Measurements from ENCODE around the gene RSPO4.

The RSPO4 gene

GRCh38 chr20:942611-943010 is 59.5 kb downstream of the RSPO4 start:
- H3K4me1 ChIP-seq (ENCODE audit: low read depth, poor library complexity, severe bottlenecking): no peaks in the 10 kb centered on the region
- no peaks in the 10 kb centered on the region for H3K27me3 ChIP-seq (ENCODE audit: insufficient read depth, low read depth)
- TF ChIP-seq, protein P1, sequence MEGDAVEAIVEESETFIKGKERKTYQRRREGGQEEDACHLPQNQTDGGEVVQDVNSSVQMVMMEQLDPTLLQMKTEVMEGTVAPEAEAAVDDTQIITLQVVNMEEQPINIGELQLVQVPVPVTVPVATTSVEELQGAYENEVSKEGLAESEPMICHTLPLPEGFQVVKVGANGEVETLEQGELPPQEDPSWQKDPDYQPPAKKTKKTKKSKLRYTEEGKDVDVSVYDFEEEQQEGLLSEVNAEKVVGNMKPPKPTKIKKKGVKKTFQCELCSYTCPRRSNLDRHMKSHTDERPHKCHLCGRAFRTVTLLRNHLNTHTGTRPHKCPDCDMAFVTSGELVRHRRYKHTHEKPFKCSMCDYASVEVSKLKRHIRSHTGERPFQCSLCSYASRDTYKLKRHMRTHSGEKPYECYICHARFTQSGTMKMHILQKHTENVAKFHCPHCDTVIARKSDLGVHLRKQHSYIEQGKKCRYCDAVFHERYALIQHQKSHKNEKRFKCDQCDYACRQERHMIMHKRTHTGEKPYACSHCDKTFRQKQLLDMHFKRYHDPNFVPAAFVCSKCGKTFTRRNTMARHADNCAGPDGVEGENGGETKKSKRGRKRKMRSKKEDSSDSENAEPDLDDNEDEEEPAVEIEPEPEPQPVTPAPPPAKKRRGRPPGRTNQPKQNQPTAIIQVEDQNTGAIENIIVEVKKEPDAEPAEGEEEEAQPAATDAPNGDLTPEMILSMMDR (conservative IDR thresholded peaks at IDR 0.05; ENCODE audit: low read depth, low read length): no peak
- H3K9ac ChIP-seq: no peak overlapping the region
- no peak overlapping the region for H3K27ac ChIP-seq
- no peak overlapping the region for H3K4me2 ChIP-seq
- H4K20me1 ChIP-seq (ENCODE audit: insufficient read depth): no peaks in the 10 kb centered on the region
- H2AFZ ChIP-seq (ENCODE audit: low read depth): no peak overlapping the region
- H3K36me3 ChIP-seq (ENCODE audit: insufficient read depth): no peaks in the 10 kb centered on the region
- H3K79me2 ChIP-seq (ENCODE audit: insufficient read depth, low read depth): no peaks in the 10 kb centered on the region
- no peak overlapping the region for H3K4me3 ChIP-seq (IDR thresholded peaks at IDR 0.05; ENCODE audit: insufficient read depth, low read depth, low read length)

DNA sequence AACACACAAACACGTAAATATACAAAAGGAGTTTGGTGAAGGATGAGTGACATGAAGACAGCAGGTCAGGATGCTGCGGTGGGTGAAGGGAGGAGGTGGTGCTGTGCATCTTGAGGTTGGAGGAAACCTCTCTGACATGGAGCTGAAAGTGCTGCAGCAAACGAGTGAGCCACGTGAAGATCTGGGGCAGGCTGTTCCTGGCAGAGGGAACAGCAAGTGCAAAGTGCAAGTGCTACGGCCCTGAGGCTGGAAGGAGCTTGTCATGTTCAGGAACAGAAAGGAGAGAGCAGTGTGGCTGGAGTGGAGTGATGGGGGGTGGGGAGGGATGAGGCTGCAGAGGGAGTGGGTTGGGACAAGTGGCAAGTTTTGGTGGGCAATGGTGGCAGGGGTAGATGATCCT is 61.2 kb downstream of the RSPO4 start:
- no peak overlapping the region for H2AFZ ChIP-seq (ENCODE audit: low read depth)

DNA sequence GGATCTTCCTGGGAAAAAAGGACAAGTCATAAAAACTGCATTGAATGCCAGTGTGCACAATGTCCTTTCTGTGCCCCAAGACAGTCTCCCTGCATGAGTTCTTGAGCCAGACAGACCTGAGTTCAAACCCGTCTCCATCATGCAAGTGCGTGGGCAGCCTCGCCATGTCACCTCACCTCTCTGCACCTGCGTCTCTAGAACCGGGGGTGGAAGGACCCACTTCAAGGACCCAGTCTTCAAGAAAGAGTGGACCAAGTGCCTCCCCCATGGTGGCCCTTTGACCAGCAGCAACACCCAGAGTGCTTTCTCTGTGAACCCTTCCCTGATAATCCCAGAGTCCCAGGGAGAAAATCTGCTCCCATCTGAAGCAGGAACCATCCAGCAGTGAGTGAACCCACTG is 62.5 kb downstream of the RSPO4 start:
- H2AFZ ChIP-seq (ENCODE audit: low read depth): no peak overlapping the region
- no peaks in the 10 kb centered on the region for H3K36me3 ChIP-seq (ENCODE audit: insufficient read depth)
- no peaks in the 10 kb centered on the region for H3K27me3 ChIP-seq (ENCODE audit: insufficient read depth, low read depth)

More for the DNA sequence above, 61.2 kb downstream of the RSPO4 start:
- no peaks in the 10 kb centered on the region for H3K27me3 ChIP-seq (ENCODE audit: insufficient read depth, low read depth)
- no peak overlapping the region for H3K4me2 ChIP-seq
- TF ChIP-seq, protein P1 (conservative IDR thresholded peaks at IDR 0.05; ENCODE audit: low read depth, low read length): no peak
- no peaks in the 10 kb centered on the region for H3K79me2 ChIP-seq (ENCODE audit: insufficient read depth, low read depth)
- no peak overlapping the region for H3K27ac ChIP-seq
- H3K36me3 ChIP-seq (ENCODE audit: insufficient read depth): no peaks in the 10 kb centered on the region
- H3K9ac ChIP-seq: no peak overlapping the region
- H3K4me3 ChIP-seq (IDR thresholded peaks at IDR 0.05; ENCODE audit: insufficient read depth, low read depth, low read length): no peak overlapping the region
- no peaks in the 10 kb centered on the region for H3K4me1 ChIP-seq (ENCODE audit: low read depth, poor library complexity, severe bottlenecking)
- no peaks in the 10 kb centered on the region for H4K20me1 ChIP-seq (ENCODE audit: insufficient read depth)

GRCh38 chr20:934186-934840 is 67.8 kb downstream of the RSPO4 start:
- no peaks in the 10 kb centered on the region for H4K20me1 ChIP-seq (ENCODE audit: insufficient read depth)
- TF ChIP-seq, protein P1 (conservative IDR thresholded peaks at IDR 0.05; ENCODE audit: low read depth, low read length): no peak

More for the DNA sequence above, 62.5 kb downstream of the RSPO4 start:
- no peaks in the 10 kb centered on the region for H3K79me2 ChIP-seq (ENCODE audit: insufficient read depth, low read depth)
- H3K27ac ChIP-seq: no peak overlapping the region
- no peak overlapping the region for H3K4me3 ChIP-seq (IDR thresholded peaks at IDR 0.05; ENCODE audit: insufficient read depth, low read depth, low read length)
- H3K4me1 ChIP-seq (ENCODE audit: low read depth, poor library complexity, severe bottlenecking): no peaks in the 10 kb centered on the region
- H3K9ac ChIP-seq: no peak overlapping the region
- TF ChIP-seq, protein P1 (conservative IDR thresholded peaks at IDR 0.05; ENCODE audit: low read depth, low read length): no peak
- H3K4me2 ChIP-seq: no peak overlapping the region
- no peaks in the 10 kb centered on the region for H4K20me1 ChIP-seq (ENCODE audit: insufficient read depth)

More at GRCh38 chr20:934186-934840, 67.8 kb downstream of the RSPO4 start:
- H3K4me2 ChIP-seq: no peak overlapping the region
- H3K79me2 ChIP-seq (ENCODE audit: insufficient read depth, low read depth): no peaks in the 10 kb centered on the region
- no peaks in the 10 kb centered on the region for H3K4me1 ChIP-seq (ENCODE audit: low read depth, poor library complexity, severe bottlenecking)
- H3K36me3 ChIP-seq (ENCODE audit: insufficient read depth): no peaks in the 10 kb centered on the region
- H2AFZ ChIP-seq (ENCODE audit: low read depth): no peak overlapping the region
- no peaks in the 10 kb centered on the region for H3K27me3 ChIP-seq (ENCODE audit: insufficient read depth, low read depth)
- H3K9ac ChIP-seq: no peak overlapping the region
- no peak overlapping the region for H3K4me3 ChIP-seq (IDR thresholded peaks at IDR 0.05; ENCODE audit: insufficient read depth, low read depth, low read length)
- no peak overlapping the region for H3K27ac ChIP-seq
